ENCODE data around the gene RNLS. TPM values are rescaled to one million over a fixed set of nuclear protein-coding genes. Genes with fewer than 3 reads are reported as not detected.

The RNLS gene
- total RNA-seq, 1 experiment from 2014 or later, result 8.7 TPM

- ChIA-PET CTCF (no interaction called here), POLR2A (no interaction called here)
- no peaks in the 10 kb centered on the region for H3K4me1 Mint-ChIP-seq
- DNase-seq (ENCODE audit: low spot score), result no peak
- H3K9me3 Mint-ChIP-seq, result peaks cover 32% of the 10 kb centered on the region
- ATAC-seq, result no peak
- H3K27ac Mint-ChIP-seq, result no peak overlapping the region
- H3K4me3 Mint-ChIP-seq, result no peak overlapping the region
- peaks cover 26% of the 10 kb centered on the region for H3K36me3 Mint-ChIP-seq
- no peaks in the 10 kb centered on the region; the same call in 1 of the 2 replicates for H3K27me3 Mint-ChIP-seq (ENCODE audit: low read depth)
- no peak for TF ChIP-seq FOXJ3 (CRISPR knock-in tag; IDR thresholded peaks at IDR 0.05; ENCODE audit: borderline replicate concordance)
These were observed 140.4 kb downstream of the RNLS start for GRCh38 chr10:88442716-88443115.

GRCh38 chr10:88440541-88440940, 142.6 kb downstream of the RNLS start:
- DNase-seq (ENCODE audit: low spot score) (no peak), ATAC-seq (no peak)
- ChIA-PET CTCF (no interaction called here), POLR2A (no interaction called here)
- Mint-ChIP-seq H3K36me3 (peaks cover 26% of the 10 kb centered on the region), H3K4me3 (no peak overlapping the region), H3K27me3 (ENCODE audit: low read depth) (no peaks in the 10 kb centered on the region; the same call in 1 of the 2 replicates), H3K27ac (no peak overlapping the region), H3K4me1 (no peaks in the 10 kb centered on the region), H3K9me3 (peaks cover 26% of the 10 kb centered on the region)
- TF ChIP-seq GABPB1 (CRISPR knock-in tag; IDR thresholded peaks at IDR 0.05), result no peak
- no peak for TF ChIP-seq RORB (CRISPR knock-in tag; IDR thresholded peaks at IDR 0.05)
- TF ChIP-seq HMGA2 (CRISPR knock-in tag; IDR thresholded peaks at IDR 0.05), result no peak
- no peak for TF ChIP-seq GTF2I (CRISPR knock-in tag; conservative IDR thresholded peaks at IDR 0.05)
- TF ChIP-seq NFE2L1 (CRISPR knock-in tag; IDR thresholded peaks at IDR 0.05), result no peak
- no peak for TF ChIP-seq ZBTB21 (CRISPR knock-in tag; IDR thresholded peaks at IDR 0.05; ENCODE audit: borderline replicate concordance)

- Mint-ChIP-seq H3K27me3 (ENCODE audit: low read depth) (no peaks in the 10 kb centered on the region; the same call in 1 of the 2 replicates), H3K27ac (no peak overlapping the region), H3K9me3 (peaks cover 22% of the 10 kb centered on the region), H3K36me3 (peaks cover 25% of the 10 kb centered on the region), H3K4me3 (no peak overlapping the region), H3K4me1 (no peaks in the 10 kb centered on the region)
- no peak for TF ChIP-seq ZNF219 (CRISPR knock-in tag; IDR thresholded peaks at IDR 0.05; ENCODE audit: borderline replicate concordance)
- TF ChIP-seq HMGXB4 (CRISPR knock-in tag; IDR thresholded peaks at IDR 0.05), result no peak
- no peak for TF ChIP-seq CREB1 (CRISPR knock-in tag; IDR thresholded peaks at IDR 0.05)
- no peak for TF ChIP-seq ZNF396 (CRISPR knock-in tag; IDR thresholded peaks at IDR 0.05; ENCODE audit: borderline replicate concordance)
- no peak for TF ChIP-seq ATF1 (CRISPR knock-in tag; IDR thresholded peaks at IDR 0.05)
- TF ChIP-seq RELA (CRISPR knock-in tag; IDR thresholded peaks at IDR 0.05; ENCODE audit: borderline replicate concordance), result no peak
- TF ChIP-seq PREB (CRISPR knock-in tag; IDR thresholded peaks at IDR 0.05; ENCODE audit: borderline replicate concordance), result no peak
- TF ChIP-seq USF2 (CRISPR knock-in tag; IDR thresholded peaks at IDR 0.05), result no peak
- no peak for TF ChIP-seq ATF6 (CRISPR knock-in tag; IDR thresholded peaks at IDR 0.05)
- no peak for TF ChIP-seq ERG (CRISPR knock-in tag; IDR thresholded peaks at IDR 0.05)
- no peak for TF ChIP-seq ZBTB43 (CRISPR knock-in tag; IDR thresholded peaks at IDR 0.05)
- ChIA-PET POLR2A (no interaction called here), CTCF (no interaction called here)
- ATAC-seq (no peak), DNase-seq (ENCODE audit: low spot score) (no peak)
These were observed 143.2 kb downstream of the RNLS start for GRCh38 chr10:88439932-88440331.

Data from WTC11 (cell line).